SK-N-SH (cell line): Measurements from ENCODE around the gene AQP4.

ENCODE experiments used
- CHD2 ChIP-seq: fragments of 150-350 bp; IDR thresholded peaks from 2 replicates; pipeline ENCODE4 v1.6.1; 2018; ENCODE audit warnings: low read length; ENCODE audit not compliant: partially characterized antibody
- ELF1 ChIP-seq: IDR thresholded peaks from 2 replicates; pipeline ENCODE4 v1.4.0; 2012
- JUND ChIP-seq: IDR thresholded peaks from 2 replicates; pipeline ENCODE4 v1.4.0; 2012
- RCOR1 ChIP-seq: fragments of 150-350 bp; IDR thresholded peaks from 2 replicates; pipeline ENCODE4 v1.6.1; 2017; ENCODE audit warnings: antibody characterized with exemption, low read length
- REST ChIP-seq: IDR thresholded peaks from 2 replicates; pipeline ENCODE4 v1.6.1; 2012; ENCODE audit warnings: mild to moderate bottlenecking, low read depth, low read length, moderate library complexity
- TF ChIP-seq, protein P1 (sequence below): fragments of 200-600 bp; sonication (generic); IDR thresholded peaks from 2 replicates; pipeline ENCODE4 v1.6.1; 2017; ENCODE audit warnings: antibody characterized with exemption, mild to moderate bottlenecking, moderate library complexity

DNA sequence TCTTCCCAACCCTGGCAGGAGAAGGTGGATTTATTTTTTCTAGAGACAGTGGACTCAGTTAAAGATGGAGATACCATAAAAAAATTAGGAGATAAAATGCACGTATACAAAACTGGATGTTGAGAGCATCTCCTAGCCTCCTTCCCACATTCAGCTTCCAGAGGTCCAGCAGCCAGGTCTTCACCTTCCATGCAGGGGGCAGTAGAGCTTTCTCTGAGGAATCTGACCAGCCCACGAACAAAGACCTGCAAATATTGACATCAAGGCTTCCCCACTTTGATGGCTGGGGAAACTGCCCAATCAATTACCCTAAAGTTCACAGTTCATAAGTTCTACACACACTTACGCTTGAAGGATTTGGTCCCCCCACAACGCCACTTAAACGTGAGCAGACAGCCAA lies 24.5 kb downstream of the AQP4 start:
- TF ChIP-seq ELF1 (no peak), RCOR1 (no peak), REST (no peak), JUND (no peak), CHD2 (no peak)
- TF ChIP-seq, protein P1, sequence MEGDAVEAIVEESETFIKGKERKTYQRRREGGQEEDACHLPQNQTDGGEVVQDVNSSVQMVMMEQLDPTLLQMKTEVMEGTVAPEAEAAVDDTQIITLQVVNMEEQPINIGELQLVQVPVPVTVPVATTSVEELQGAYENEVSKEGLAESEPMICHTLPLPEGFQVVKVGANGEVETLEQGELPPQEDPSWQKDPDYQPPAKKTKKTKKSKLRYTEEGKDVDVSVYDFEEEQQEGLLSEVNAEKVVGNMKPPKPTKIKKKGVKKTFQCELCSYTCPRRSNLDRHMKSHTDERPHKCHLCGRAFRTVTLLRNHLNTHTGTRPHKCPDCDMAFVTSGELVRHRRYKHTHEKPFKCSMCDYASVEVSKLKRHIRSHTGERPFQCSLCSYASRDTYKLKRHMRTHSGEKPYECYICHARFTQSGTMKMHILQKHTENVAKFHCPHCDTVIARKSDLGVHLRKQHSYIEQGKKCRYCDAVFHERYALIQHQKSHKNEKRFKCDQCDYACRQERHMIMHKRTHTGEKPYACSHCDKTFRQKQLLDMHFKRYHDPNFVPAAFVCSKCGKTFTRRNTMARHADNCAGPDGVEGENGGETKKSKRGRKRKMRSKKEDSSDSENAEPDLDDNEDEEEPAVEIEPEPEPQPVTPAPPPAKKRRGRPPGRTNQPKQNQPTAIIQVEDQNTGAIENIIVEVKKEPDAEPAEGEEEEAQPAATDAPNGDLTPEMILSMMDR, result no peak
